ENCODE measurements around the gene PTGIS. TPM values are rescaled to one million over a fixed set of nuclear protein-coding genes. Genes with fewer than 3 reads are reported as not detected.
"Not testable (repeated sequence)": the region's sequence is repeated elsewhere in the genome, so short reads cannot be mapped to it uniquely, and the experiment has no call there.

Gene PTGIS
- total RNA-seq, 4 donors from 2014 or later = 3.5 to 30.5 (median 11.1) TPM

- peaks cover 0 to 14% (median 2%) of the 10 kb centered on the region in 4 donors for H3K4me1 ChIP-seq
- H3K9me3 ChIP-seq = no peaks in the 10 kb centered on the region
- TF ChIP-seq CTCF (IDR thresholded peaks at IDR 0.05) = no peak
- no peak for TF ChIP-seq POLR2A (IDR thresholded peaks at IDR 0.05)
- no peaks in the 10 kb centered on the region for H3K36me3 ChIP-seq
- DNase-seq = no peak
- H3K27me3 ChIP-seq = no peaks in the 10 kb centered on the region
- H3K4me3 ChIP-seq = no peak overlapping the region
- H3K27ac ChIP-seq = no peak overlapping the region
These were observed 44.3 kb upstream of the PTGIS start for GRCh38 chr20:49612127-49612738.

GRCh38 chr20:49611539-49612126, 43.7 kb upstream of the PTGIS start:
- H3K9me3 ChIP-seq, H3K27me3 ChIP-seq, H3K27ac ChIP-seq, H3K36me3 ChIP-seq: not testable (repeated sequence)
- Histone ChIP-seq H3K4me1 (peaks cover 0 to 14% (median 2%) of the 10 kb centered on the region in 4 donors), H3K4me3 (peak overlapping the region in 3 of 4 donors; percentile 24 to 31 (median 24))
- peak in 1 of 3 donors; percentile 4 for DNase-seq

DNA sequence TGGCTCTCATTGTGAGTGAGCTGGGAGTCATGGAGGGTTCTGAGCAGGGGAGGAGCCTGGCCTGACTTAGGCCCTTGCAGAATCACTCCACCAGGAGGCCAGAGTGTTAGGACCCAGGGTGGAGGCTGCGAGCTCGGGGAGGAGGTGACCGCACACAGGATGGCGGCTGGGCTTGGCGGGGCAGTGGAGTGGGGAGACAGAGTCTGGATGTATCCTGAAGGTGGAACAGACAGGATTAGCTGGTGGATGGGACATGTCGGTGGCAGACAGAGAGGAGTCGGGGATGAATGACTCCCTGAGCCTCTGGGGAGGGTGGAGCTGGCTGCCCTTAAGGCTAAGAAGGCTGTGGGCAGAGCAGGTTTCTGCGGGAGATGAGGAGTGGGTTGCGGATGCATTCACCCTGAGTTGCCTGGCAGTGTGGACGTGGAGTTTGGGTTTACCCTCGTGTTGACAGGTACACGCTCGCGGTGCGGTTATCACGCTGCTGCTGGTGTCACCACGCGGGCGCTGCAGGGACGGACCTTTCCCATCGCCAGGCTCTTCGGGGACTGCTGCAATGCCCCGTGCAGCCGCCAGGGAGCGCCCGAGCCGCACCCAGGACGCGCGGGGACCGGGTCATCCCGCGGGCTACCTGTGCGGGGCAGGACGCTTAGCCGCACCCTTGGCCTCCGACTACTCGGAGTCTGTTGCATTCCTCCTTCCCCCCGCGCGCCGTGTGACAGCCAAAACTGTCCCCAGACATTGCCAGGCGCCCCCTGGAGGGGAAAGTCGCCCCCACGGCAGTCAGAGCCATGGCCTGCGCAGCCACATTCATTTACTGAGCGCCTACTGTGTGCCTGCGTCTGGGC, 43.0 kb upstream of the PTGIS start:
- Histone ChIP-seq H3K27me3 (no peaks in the 10 kb centered on the region), H3K36me3 (no peaks in the 10 kb centered on the region), H3K9me3 (no peaks in the 10 kb centered on the region), H3K27ac (no peak overlapping the region), H3K4me3 (peak overlapping the region in 3 of 4 donors; percentile 24 to 31 (median 24)), H3K4me1 (peaks cover 0 to 14% (median 2%) of the 10 kb centered on the region in 4 donors)
- peak in 1 of 2 donors; percentile 12 for TF ChIP-seq POLR2A (IDR thresholded peaks at IDR 0.05)
- TF ChIP-seq CTCF (IDR thresholded peaks at IDR 0.05) = peak; percentile 96 to 100 (median 100)
- peak; percentile 72 to 91 (median 90) for DNase-seq

GRCh38 chr20:49608752-49609670, 41.1 kb upstream of the PTGIS start:
- no peak for TF ChIP-seq POLR2A (IDR thresholded peaks at IDR 0.05)
- peak; percentile 90 to 97 (median 96) for TF ChIP-seq CTCF (IDR thresholded peaks at IDR 0.05)
- H3K27ac ChIP-seq = no peak overlapping the region
- H3K4me3 ChIP-seq = peak overlapping the region in 2 of 4 donors; percentile 4 to 19
- no peaks in the 10 kb centered on the region for H3K9me3 ChIP-seq
- H3K27me3 ChIP-seq = no peaks in the 10 kb centered on the region
- DNase-seq = peak; percentile 63 to 83 (median 81)
- peaks cover 0 to 9% (median 2%) of the 10 kb centered on the region in 4 donors for H3K4me1 ChIP-seq
- H3K36me3 ChIP-seq = no peaks in the 10 kb centered on the region

- TF ChIP-seq CTCF (IDR thresholded peaks at IDR 0.05) (no peak), POLR2A (IDR thresholded peaks at IDR 0.05) (no peak)
- H3K4me1 ChIP-seq = peaks cover 0 to 9% (median 2%) of the 10 kb centered on the region in 4 donors
- H3K27ac ChIP-seq = no peak overlapping the region
- no peak overlapping the region for H3K4me3 ChIP-seq
- DNase-seq = peak in 1 of 3 donors; percentile 2
- no peaks in the 10 kb centered on the region for H3K36me3 ChIP-seq
- no peaks in the 10 kb centered on the region for H3K27me3 ChIP-seq
- H3K9me3 ChIP-seq = no peaks in the 10 kb centered on the region
These were observed 39.6 kb upstream of the PTGIS start for GRCh38 chr20:49607568-49607967.

Measured in Peyer's patch (tissue), 4 donors.